ENCODE results near the gene KRTAP10-1. TPM values are rescaled to one million over a fixed set of nuclear protein-coding genes. Genes with fewer than 3 reads are reported as not detected.
"Not testable (repeated sequence)": the region's sequence is repeated elsewhere in the genome, so short reads cannot be mapped to it uniquely, and the experiment has no call there.

The KRTAP10-1 gene
- total and polyA plus RNA-seq, 5 donors from 2014 or later: not detected

- not testable (repeated sequence) for H3K36me3 Mint-ChIP-seq; H3K36me3 ChIP-seq (ENCODE audit: control insufficient read depth, insufficient read depth, low read length); H3K4me3 ChIP-seq (ENCODE audit: low read depth, low read length); H3K9me3 Mint-ChIP-seq; H3K4me3 Mint-ChIP-seq; DNase-seq; H3K27ac ChIP-seq (ENCODE audit: insufficient read depth, low read length, poor library complexity, severe bottlenecking); H3K4me1 ChIP-seq (ENCODE audit: control insufficient read depth, insufficient read depth, low read length, poor library complexity, severe bottlenecking); H3K27me3 Mint-ChIP-seq; H3K9me3 ChIP-seq (ENCODE audit: control insufficient read depth in 2 of 2, low read length in 2 of 2); H3K27ac Mint-ChIP-seq; H3K4me1 Mint-ChIP-seq; H3K27me3 ChIP-seq (ENCODE audit: control insufficient read depth, insufficient read depth, low read length); ATAC-seq (ENCODE audit: low read depth in 2 of 2)
Observed at GRCh38 chr21:44503006-44503889, 36.7 kb downstream of the KRTAP10-1 start.

- Mint-ChIP-seq H3K27me3 (peaks cover 7% of the 10 kb centered on the region), H3K4me1 (peaks cover 0 to 5% (median 2%) of the 10 kb centered on the region in 4 donors), H3K27ac (no peak overlapping the region), H3K4me3 (no peak overlapping the region), H3K9me3 (no peaks in the 10 kb centered on the region), H3K36me3 (no peaks in the 10 kb centered on the region)
- no peak for ATAC-seq (ENCODE audit: low read depth in 2 of 2)
- DNase-seq: no peak
- no peaks in the 10 kb centered on the region for H3K27me3 ChIP-seq (ENCODE audit: control insufficient read depth, insufficient read depth, low read length)
- no peaks in the 10 kb centered on the region for H3K9me3 ChIP-seq (ENCODE audit: control insufficient read depth in 2 of 2, low read length in 2 of 2)
- no peak overlapping the region for H3K27ac ChIP-seq (ENCODE audit: insufficient read depth, low read length, poor library complexity, severe bottlenecking)
- H3K4me3 ChIP-seq (ENCODE audit: low read depth, low read length): no peak overlapping the region
- no peaks in the 10 kb centered on the region for H3K4me1 ChIP-seq (ENCODE audit: control insufficient read depth, insufficient read depth, low read length, poor library complexity, severe bottlenecking)
- H3K36me3 ChIP-seq (ENCODE audit: control insufficient read depth, insufficient read depth, low read length): no peaks in the 10 kb centered on the region
Observed at GRCh38 chr21:44502171-44502958, 37.6 kb downstream of the KRTAP10-1 start.

GRCh38 chr21:44500111-44500510, 39.9 kb downstream of the KRTAP10-1 start:
- Mint-ChIP-seq H3K4me1 (peaks cover 0 to 5% (median 2%) of the 10 kb centered on the region in 4 donors), H3K4me3 (no peak overlapping the region), H3K27ac (no peak overlapping the region), H3K27me3 (peaks cover 8% of the 10 kb centered on the region), H3K36me3 (no peaks in the 10 kb centered on the region), H3K9me3 (peaks cover 0 to 1% (median 0%) of the 10 kb centered on the region in 7 donors)
- no peaks in the 10 kb centered on the region for H3K9me3 ChIP-seq (ENCODE audit: control insufficient read depth in 2 of 2, low read length in 2 of 2)
- H3K27ac ChIP-seq (ENCODE audit: insufficient read depth, low read length, poor library complexity, severe bottlenecking): no peak overlapping the region
- ATAC-seq (ENCODE audit: low read depth in 2 of 2): no peak
- H3K4me3 ChIP-seq (ENCODE audit: low read depth, low read length): no peak overlapping the region
- H3K27me3 ChIP-seq (ENCODE audit: control insufficient read depth, insufficient read depth, low read length): no peaks in the 10 kb centered on the region
- H3K36me3 ChIP-seq (ENCODE audit: control insufficient read depth, insufficient read depth, low read length): no peaks in the 10 kb centered on the region
- H3K4me1 ChIP-seq (ENCODE audit: control insufficient read depth, insufficient read depth, low read length, poor library complexity, severe bottlenecking): no peaks in the 10 kb centered on the region
- DNase-seq: no peak

- H3K36me3 ChIP-seq (ENCODE audit: control insufficient read depth, insufficient read depth, low read length): no peaks in the 10 kb centered on the region
Observed at GRCh38 chr21:44499631-44500030, 40.4 kb downstream of the KRTAP10-1 start.

GRCh38 chr21:44499211-44499560, 40.8 kb downstream of the KRTAP10-1 start:
- no peak overlapping the region for H3K27ac Mint-ChIP-seq
- H3K36me3 ChIP-seq (ENCODE audit: control insufficient read depth, insufficient read depth, low read length): no peaks in the 10 kb centered on the region

More at GRCh38 chr21:44499631-44500030, 40.4 kb downstream of the KRTAP10-1 start:
- no peaks in the 10 kb centered on the region for H3K36me3 Mint-ChIP-seq
- Histone ChIP-seq H3K4me1 (ENCODE audit: control insufficient read depth, insufficient read depth, low read length, poor library complexity, severe bottlenecking) (no peaks in the 10 kb centered on the region), H3K27me3 (ENCODE audit: control insufficient read depth, insufficient read depth, low read length) (no peaks in the 10 kb centered on the region), H3K27ac (ENCODE audit: insufficient read depth, low read length, poor library complexity, severe bottlenecking) (no peak overlapping the region), H3K4me3 (ENCODE audit: low read depth, low read length) (no peak overlapping the region), H3K9me3 (ENCODE audit: control insufficient read depth in 2 of 2, low read length in 2 of 2) (no peaks in the 10 kb centered on the region)
- no peak overlapping the region for H3K27ac Mint-ChIP-seq
- peaks cover 0 to 1% (median 0%) of the 10 kb centered on the region in 7 donors for H3K9me3 Mint-ChIP-seq
- H3K4me1 Mint-ChIP-seq: peaks cover 0 to 5% (median 2%) of the 10 kb centered on the region in 4 donors
- ATAC-seq (ENCODE audit: low read depth in 2 of 2) (no peak), DNase-seq (no peak)
- peaks cover 8% of the 10 kb centered on the region for H3K27me3 Mint-ChIP-seq
- no peak overlapping the region for H3K4me3 Mint-ChIP-seq

GRCh38 chr21:44498280-44499210, 41.5 kb downstream of the KRTAP10-1 start:
- no peaks in the 10 kb centered on the region for H3K9me3 ChIP-seq (ENCODE audit: control insufficient read depth in 2 of 2, low read length in 2 of 2)
- no peak overlapping the region for H3K4me3 ChIP-seq (ENCODE audit: low read depth, low read length)
- peaks cover 8% of the 10 kb centered on the region for H3K27me3 Mint-ChIP-seq
- no peak overlapping the region for H3K4me3 Mint-ChIP-seq
- H3K4me1 ChIP-seq (ENCODE audit: control insufficient read depth, insufficient read depth, low read length, poor library complexity, severe bottlenecking): no peaks in the 10 kb centered on the region
- H3K36me3 Mint-ChIP-seq: no peaks in the 10 kb centered on the region
- no peak overlapping the region for H3K27ac ChIP-seq (ENCODE audit: insufficient read depth, low read length, poor library complexity, severe bottlenecking)
- DNase-seq (no peak), ATAC-seq (ENCODE audit: low read depth in 2 of 2) (no peak)
- peaks cover 0 to 3% (median 0%) of the 10 kb centered on the region in 7 donors for H3K9me3 Mint-ChIP-seq
- H3K36me3 ChIP-seq (ENCODE audit: control insufficient read depth, insufficient read depth, low read length): no peaks in the 10 kb centered on the region
- no peak overlapping the region for H3K27ac Mint-ChIP-seq
- H3K27me3 ChIP-seq (ENCODE audit: control insufficient read depth, insufficient read depth, low read length): no peaks in the 10 kb centered on the region
- H3K4me1 Mint-ChIP-seq: peaks cover 0 to 5% (median 1%) of the 10 kb centered on the region in 4 donors

More at GRCh38 chr21:44499211-44499560, 40.8 kb downstream of the KRTAP10-1 start:
- Mint-ChIP-seq H3K9me3 (peaks cover 0 to 2% (median 0%) of the 10 kb centered on the region in 7 donors), H3K36me3 (no peaks in the 10 kb centered on the region), H3K4me1 (peaks cover 0 to 5% (median 2%) of the 10 kb centered on the region in 4 donors), H3K27me3 (peaks cover 8% of the 10 kb centered on the region), H3K4me3 (no peak overlapping the region)
- no peak overlapping the region for H3K27ac ChIP-seq (ENCODE audit: insufficient read depth, low read length, poor library complexity, severe bottlenecking)
- no peaks in the 10 kb centered on the region for H3K27me3 ChIP-seq (ENCODE audit: control insufficient read depth, insufficient read depth, low read length)
- H3K4me1 ChIP-seq (ENCODE audit: control insufficient read depth, insufficient read depth, low read length, poor library complexity, severe bottlenecking): no peaks in the 10 kb centered on the region
- H3K9me3 ChIP-seq (ENCODE audit: control insufficient read depth in 2 of 2, low read length in 2 of 2): no peaks in the 10 kb centered on the region
- ATAC-seq (ENCODE audit: low read depth in 2 of 2): no peak
- no peak overlapping the region for H3K4me3 ChIP-seq (ENCODE audit: low read depth, low read length)
- DNase-seq: no peak

GRCh38 chr21:44497703-44498126, 42.3 kb downstream of the KRTAP10-1 start:
- H3K27ac Mint-ChIP-seq: no peak overlapping the region
- H3K27me3 Mint-ChIP-seq: peaks cover 10% of the 10 kb centered on the region
- Histone ChIP-seq H3K4me1 (ENCODE audit: control insufficient read depth, insufficient read depth, low read length, poor library complexity, severe bottlenecking) (no peaks in the 10 kb centered on the region), H3K9me3 (ENCODE audit: control insufficient read depth in 2 of 2, low read length in 2 of 2) (peaks cover 6 to 8% of the 10 kb centered on the region in 2 experiments), H3K4me3 (ENCODE audit: low read depth, low read length) (no peak overlapping the region), H3K36me3 (ENCODE audit: control insufficient read depth, insufficient read depth, low read length) (no peaks in the 10 kb centered on the region), H3K27me3 (ENCODE audit: control insufficient read depth, insufficient read depth, low read length) (no peaks in the 10 kb centered on the region), H3K27ac (ENCODE audit: insufficient read depth, low read length, poor library complexity, severe bottlenecking) (no peak overlapping the region)
- ATAC-seq (ENCODE audit: low read depth in 2 of 2) (no peak), DNase-seq (no peak)
- no peaks in the 10 kb centered on the region for H3K36me3 Mint-ChIP-seq
- peaks cover 0 to 5% (median 1%) of the 10 kb centered on the region in 4 donors for H3K4me1 Mint-ChIP-seq
- H3K4me3 Mint-ChIP-seq: no peak overlapping the region
- H3K9me3 Mint-ChIP-seq: peaks cover 0 to 6% (median 5%) of the 10 kb centered on the region in 7 donors

Data from CD4-positive, CD25-positive, alpha-beta regulatory T cell (primary cell).